ENCODE data around the gene ALDOA.
"Not testable (repeated sequence)": the region's sequence is repeated elsewhere in the genome, so short reads cannot be mapped to it uniquely, and the experiment has no call there.

ALDOA gene

GRCh38 chr16:30091474-30092372 is 26.2 kb downstream of the ALDOA start, which contains the start of gene TBX6:
TBX6 (minus strand) TSS chr16:30091924; CDS start chr16:30091193, 731 bp downstream.
- peak; percentile 92 for DNase-seq (ENCODE audit: low read depth)

GRCh38 chr16:30092373-30093010 is 26.9 kb downstream of the ALDOA start:
- DNase-seq (ENCODE audit: low read depth), result peak; percentile 49

GRCh38 chr16:30094541-30095165 is 29.1 kb downstream of the ALDOA start:
- no peak for DNase-seq (ENCODE audit: low read depth)

GRCh38 chr16:30095166-30096078 is 29.9 kb downstream of the ALDOA start:
- no peak for DNase-seq (ENCODE audit: low read depth)

- peak; percentile 85 for DNase-seq (ENCODE audit: low read depth)
These were observed 30.7 kb downstream of the ALDOA start, which contains the start of gene YPEL3 for GRCh38 chr16:30096105-30096861. YPEL3 (minus strand) TSS chr16:30096213; CDS start chr16:30095482, 731 bp downstream.

- no peak for DNase-seq (ENCODE audit: low read depth)
These were observed 31.5 kb downstream of the ALDOA start for GRCh38 chr16:30096862-30097563.

DNA sequence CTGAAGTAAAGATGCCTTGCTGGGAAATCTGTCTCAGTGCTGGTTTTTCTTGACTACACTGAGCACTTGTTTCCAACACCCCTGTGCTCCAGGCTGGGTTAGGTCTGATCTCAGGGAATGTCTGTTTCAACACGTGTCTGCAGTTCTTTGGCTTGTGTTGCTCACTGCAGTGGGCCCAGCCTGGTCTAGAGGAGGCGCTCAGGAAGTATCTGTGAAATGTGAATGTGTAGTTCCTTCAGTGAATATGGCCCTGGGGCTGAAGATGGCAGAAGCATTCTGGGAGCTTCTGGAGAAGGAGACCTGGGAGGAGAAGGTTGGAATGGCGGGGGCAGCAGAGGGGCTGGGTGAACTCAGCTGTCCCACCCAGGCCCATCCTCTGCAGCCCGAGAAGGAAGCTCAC is 38.5 kb downstream of the ALDOA start:
- no peak for DNase-seq (ENCODE audit: low read depth)

DNA sequence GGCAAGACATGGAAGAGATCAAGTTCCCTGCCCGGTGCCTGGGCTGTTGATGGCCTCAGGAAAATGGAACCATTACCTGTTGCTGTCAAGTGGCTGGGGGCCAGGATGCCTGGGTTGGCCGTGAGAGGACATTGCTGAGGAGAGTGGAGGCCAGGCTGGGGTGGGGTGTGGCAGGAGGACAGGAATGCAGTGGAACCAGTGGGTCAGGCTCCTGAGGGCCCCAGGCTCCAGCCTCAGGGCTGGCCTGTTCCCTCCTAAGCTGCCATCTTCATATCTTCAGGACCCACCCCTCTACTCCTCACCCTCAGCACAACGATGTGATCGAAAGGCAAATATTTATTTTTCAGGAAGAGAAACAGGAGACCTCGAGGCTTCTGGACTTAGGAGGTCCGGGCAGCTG is 38.9 kb downstream of the ALDOA start:
- no peak for DNase-seq (ENCODE audit: low read depth)

GRCh38 chr16:30108059-30108850 is 42.7 kb downstream of the ALDOA start:
- DNase-seq (ENCODE audit: low read depth), result no peak

- DNase-seq (ENCODE audit: low read depth), result no peak
These were observed 45.1 kb downstream of the ALDOA start for GRCh38 chr16:30110661-30111060.

DNA sequence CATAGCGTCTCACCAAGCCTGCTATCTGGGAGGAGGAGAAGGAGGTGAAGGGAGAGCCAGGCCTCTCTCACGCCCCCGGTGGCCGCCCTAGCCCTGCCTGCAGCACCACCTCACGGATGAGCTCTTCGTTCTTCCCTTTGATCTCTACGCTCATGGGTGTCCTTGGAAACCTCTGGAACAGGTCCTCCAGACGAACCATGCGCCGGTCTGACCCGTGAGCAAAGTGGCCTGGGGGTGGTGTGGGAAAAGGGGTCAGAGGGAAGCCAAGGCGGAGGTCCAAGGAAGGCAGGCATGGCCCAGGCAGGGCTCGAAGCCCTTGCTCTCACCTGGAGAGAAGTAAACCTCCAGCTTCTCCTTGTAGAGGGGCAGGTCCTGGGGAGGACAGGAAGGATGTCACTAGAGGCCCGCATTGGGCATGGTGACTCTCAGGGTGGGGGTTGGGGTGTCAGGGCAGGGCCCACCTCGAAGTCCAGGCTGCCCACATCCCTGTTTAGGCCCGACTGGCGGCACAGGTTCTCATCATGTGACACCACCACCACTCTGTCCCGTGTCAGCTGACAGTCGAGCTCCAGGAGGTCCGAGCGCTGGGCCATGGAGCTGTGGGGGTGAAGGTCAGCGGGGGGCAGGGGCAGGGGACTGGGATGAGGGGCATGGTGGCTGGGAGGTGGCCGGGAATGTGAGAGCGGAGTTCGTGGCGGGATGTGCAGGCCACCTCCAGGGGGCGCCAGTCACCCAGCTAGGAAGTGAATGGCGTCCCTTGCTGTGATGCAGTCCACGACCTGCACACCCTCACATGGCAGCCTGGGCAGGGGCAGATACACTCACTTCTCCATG is 46.9 kb downstream of the ALDOA start:
- DNase-seq (ENCODE audit: low read depth), result peak; percentile 43

DNA sequence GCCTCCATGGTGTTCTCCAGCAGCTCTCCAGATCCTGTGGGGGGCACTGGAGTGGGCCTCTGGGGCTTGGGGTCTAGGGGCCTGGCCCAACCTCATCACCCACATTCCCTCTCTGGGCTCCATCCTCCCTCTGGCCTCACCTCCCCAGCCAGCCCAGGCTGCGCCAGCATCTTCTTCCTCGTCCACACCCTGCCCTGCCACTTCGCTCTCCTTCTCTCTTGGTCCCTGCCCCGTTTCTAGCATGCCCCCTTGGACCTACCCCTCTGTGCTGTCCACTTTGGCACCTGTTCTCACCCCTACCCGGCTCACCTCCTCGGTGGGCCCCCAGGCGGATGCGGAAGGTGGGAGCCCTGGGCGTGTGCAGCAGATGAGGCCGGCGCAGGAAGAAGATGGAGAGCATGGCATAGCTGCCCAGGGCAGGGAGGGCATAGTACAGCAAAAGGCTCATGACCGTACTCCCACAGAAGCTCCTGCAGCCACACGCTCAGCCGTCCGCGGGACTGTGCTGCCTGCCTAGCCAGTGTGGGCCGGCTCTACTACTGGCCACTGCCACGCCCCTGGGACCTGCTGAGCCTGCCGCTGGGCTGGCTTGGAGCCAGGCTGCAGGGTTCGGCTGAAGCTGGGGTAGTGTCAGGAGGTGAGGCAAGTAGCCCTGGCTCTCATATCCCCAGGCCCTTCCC is 47.6 kb downstream of the ALDOA start, which contains the start of gene GDPD3:
Gene GDPD3 (minus strand): TSS at position 507 of the 680 bp plus-strand sequence. CDS start 59 bp downstream, at position 448.
- DNase-seq (ENCODE audit: low read depth), result no peak

DNA sequence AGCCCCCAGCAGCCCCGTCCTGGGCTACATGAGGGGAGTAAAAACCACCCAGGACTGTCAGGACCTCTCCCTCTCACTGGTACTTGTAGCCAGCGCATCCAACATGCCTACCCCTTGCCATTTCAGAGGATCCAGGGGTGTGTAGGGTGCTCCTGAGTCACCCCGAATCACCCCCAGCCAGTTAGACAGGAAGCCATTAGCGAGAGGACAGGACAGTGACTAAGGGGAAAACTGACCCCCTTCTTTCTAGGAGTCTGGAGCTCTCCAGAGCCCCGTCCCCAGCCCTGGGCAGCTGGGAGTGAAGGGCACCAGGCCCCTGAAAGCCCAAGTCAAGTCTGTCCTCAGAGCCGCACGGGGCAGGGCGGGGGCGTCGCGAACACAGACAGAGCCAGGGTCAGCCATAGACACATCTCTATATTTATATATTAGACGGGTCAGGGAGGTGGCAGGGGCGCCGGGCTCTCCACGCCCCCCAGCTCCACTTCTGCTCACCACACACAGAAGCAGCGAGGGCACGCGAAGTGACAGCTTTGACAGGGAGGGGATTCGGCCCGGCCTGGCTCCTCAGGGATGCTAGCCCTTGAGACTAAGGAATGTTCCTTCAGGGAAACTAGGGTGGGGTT is 48.3 kb downstream of the ALDOA start:
- DNase-seq (ENCODE audit: low read depth), result no peak

DNA sequence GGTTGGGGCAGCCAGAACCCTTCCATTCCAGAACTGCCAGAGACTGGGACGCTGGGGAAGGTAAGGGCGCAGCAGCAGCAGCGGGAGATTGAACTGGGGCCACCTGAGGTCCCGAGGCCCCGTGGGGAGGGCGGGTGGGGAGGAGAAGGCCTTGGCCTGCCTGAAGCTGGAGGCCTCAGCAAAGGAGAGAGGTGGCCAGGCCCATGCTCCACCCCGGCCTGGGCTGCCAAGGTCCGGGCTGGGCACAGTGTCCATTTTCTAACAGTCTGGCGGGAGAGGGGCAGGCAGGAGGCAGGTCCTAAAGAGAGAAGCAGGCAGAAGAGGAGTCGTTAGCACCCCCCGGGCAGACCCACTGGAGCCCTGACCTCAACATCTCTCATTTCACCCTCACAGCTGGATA is 48.9 kb downstream of the ALDOA start:
- no peak for DNase-seq (ENCODE audit: low read depth)

DNA sequence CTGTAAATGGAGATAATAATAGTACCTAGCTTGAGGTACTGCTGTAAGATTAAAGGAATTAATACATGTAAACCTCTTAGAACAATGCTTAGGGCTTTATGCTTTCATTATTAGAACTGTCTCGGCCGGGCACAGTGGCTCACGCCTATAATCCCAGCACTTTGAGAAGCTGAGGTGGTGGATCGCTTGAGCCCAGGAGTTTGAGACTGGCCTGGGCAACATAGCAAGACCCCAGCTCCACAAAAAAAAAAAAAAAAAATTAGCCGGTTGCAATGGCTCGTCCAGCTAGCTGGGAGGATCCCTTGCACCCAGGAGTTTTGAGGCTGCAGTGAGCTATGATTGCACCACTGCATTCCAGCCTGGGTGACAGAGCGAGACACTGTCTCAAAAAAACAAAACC is 49.3 kb downstream of the ALDOA start:
- not testable (repeated sequence) for DNase-seq (ENCODE audit: low read depth)

GRCh38 chr16:30115238-30115637 is 49.7 kb downstream of the ALDOA start:
- DNase-seq (ENCODE audit: low read depth), result no peak
